Spleen (tissue), 7 donors: ENCODE measurements around the gene RSPO4.

Experiments
- CTCF ChIP-seq, 11 experiments: fragments of 200-600 bp in 7 of 11; fragments of 450-650 bp in 4 of 11; sonication (generic) in 4 of 11; IDR thresholded peaks in 8 of 11; conservative IDR thresholded peaks in 3 of 11; 1 replicate in 7 of 11; 2 replicates in 4 of 11; pipeline versions ENCODE4 v1.4.0 to v1.8.0; 2016 to 2021; ENCODE audit warnings: antibody characterized with exemption in 11 of 11, inconsistent platforms in 4 of 11, mild to moderate bottlenecking in 1 of 11
- POLR2A ChIP-seq, 3 donors: fragments of 450-650 bp; IDR thresholded peaks; one replicate each; pipeline ENCODE4 v1.5.1; 2017; ENCODE audit warnings: antibody characterized with exemption in 3 of 3, mild to moderate bottlenecking in 1 of 3
- donor health status: DM: no; HTN: no; CAD: no; lungs with moderate emphysema.
- donor health status: DM: no; HTN: no; CAD: no.
- donor health status: DM: no; HTN: no; CAD: no.

GRCh38 chr20:1001911-1002681 lies at the start of gene RSPO4:
- TF ChIP-seq CTCF (IDR thresholded peaks at IDR 0.05 in 8 of 11, conservative IDR thresholded peaks at IDR 0.05 in 3 of 11) (no peak), POLR2A (IDR thresholded peaks at IDR 0.05) (no peak)
